ENCODE results near the gene MAPK8IP3.

Gene MAPK8IP3

GRCh38 chr16:1776672-1776955 is 70.6 kb downstream of the MAPK8IP3 start:
- Mint-ChIP-seq H3K27me3 (ENCODE audit: low read depth) (no peaks in the 10 kb centered on the region), H3K27ac (no peak overlapping the region), H3K36me3 (ENCODE audit: low read depth) (no peaks in the 10 kb centered on the region), H3K4me1 (peaks cover 12% of the 10 kb centered on the region), H3K9me3 (no peaks in the 10 kb centered on the region), H3K4me3 (peak overlapping the region in 2 of 3 experiments; percentile 40 to 42)
- TF ChIP-seq CTCF (IDR thresholded peaks at IDR 0.05; ENCODE audit: unreplicated experiment in 3 of 3), result no peak

GRCh38 chr16:1776991-1777374 is 71.0 kb downstream of the MAPK8IP3 start:
- Mint-ChIP-seq H3K4me3 (peak overlapping the region in 2 of 3 experiments; percentile 40 to 42), H3K27ac (no peak overlapping the region), H3K36me3 (ENCODE audit: low read depth) (no peaks in the 10 kb centered on the region), H3K27me3 (ENCODE audit: low read depth) (no peaks in the 10 kb centered on the region), H3K4me1 (peaks cover 8% of the 10 kb centered on the region), H3K9me3 (no peaks in the 10 kb centered on the region)
- TF ChIP-seq CTCF (IDR thresholded peaks at IDR 0.05; ENCODE audit: unreplicated experiment in 3 of 3), result no peak

- Mint-ChIP-seq H3K36me3 (ENCODE audit: low read depth) (no peaks in the 10 kb centered on the region), H3K27me3 (ENCODE audit: low read depth) (no peaks in the 10 kb centered on the region), H3K4me3 (no peak overlapping the region), H3K4me1 (peaks cover 4% of the 10 kb centered on the region), H3K9me3 (no peaks in the 10 kb centered on the region), H3K27ac (no peak overlapping the region)
- no peak for TF ChIP-seq CTCF (IDR thresholded peaks at IDR 0.05; ENCODE audit: unreplicated experiment in 3 of 3)
Observed at GRCh38 chr16:1777375-1778199, 71.6 kb downstream of the MAPK8IP3 start.

GRCh38 chr16:1778200-1779179 is 72.5 kb downstream of the MAPK8IP3 start:
- no peaks in the 10 kb centered on the region for H3K36me3 Mint-ChIP-seq (ENCODE audit: low read depth)
- H3K27ac Mint-ChIP-seq, result no peak overlapping the region
- peak overlapping the region; percentile 19 to 43 (median 26) for H3K4me3 Mint-ChIP-seq
- TF ChIP-seq CTCF (IDR thresholded peaks at IDR 0.05; ENCODE audit: unreplicated experiment in 3 of 3), result no peak
- peaks cover 9% of the 10 kb centered on the region for H3K4me1 Mint-ChIP-seq
- H3K27me3 Mint-ChIP-seq (ENCODE audit: low read depth), result no peaks in the 10 kb centered on the region
- H3K9me3 Mint-ChIP-seq, result no peaks in the 10 kb centered on the region

GRCh38 chr16:1779234-1779701 is 73.3 kb downstream of the MAPK8IP3 start:
- H3K27me3 Mint-ChIP-seq (ENCODE audit: low read depth), result no peaks in the 10 kb centered on the region
- no peak for TF ChIP-seq CTCF (IDR thresholded peaks at IDR 0.05; ENCODE audit: unreplicated experiment in 3 of 3)
- no peaks in the 10 kb centered on the region for H3K36me3 Mint-ChIP-seq (ENCODE audit: low read depth)
- H3K27ac Mint-ChIP-seq, result no peak overlapping the region
- H3K4me1 Mint-ChIP-seq, result peaks cover 9% of the 10 kb centered on the region
- H3K4me3 Mint-ChIP-seq, result peak overlapping the region; percentile 17 to 43 (median 26)
- no peaks in the 10 kb centered on the region for H3K9me3 Mint-ChIP-seq
